Left renal pelvis (tissue), 4 donors: ENCODE measurements around the gene MMRN1. TPM values are rescaled to one million over a fixed set of nuclear protein-coding genes. Genes with fewer than 3 reads are reported as not detected.

Experiments
- DNase-seq, 4 donors: peaks; one replicate each; pipeline ENCODE4 v3.0.0-alpha.2; 2013; ENCODE audit warnings: low read depth in 4 of 4, low spot score in 3 of 4
- polyA plus RNA-seq, 4 donors: library from polyadenylated mRNA; unstranded; fragments of 120-200 nt; gene quantifications; one replicate each; pipeline ENCODE4 v1.2.1, GENCODE V29; 2013; ENCODE audit not compliant: insufficient read length in 4 of 4

MMRN1 gene
- polyA plus RNA-seq, 4 donors, result 2.4 to 7.1 (median 5.0) TPM

GRCh38 chr4:89995006-89995405, 100.4 kb downstream of the MMRN1 start:
- DNase-seq, result no peak

- DNase-seq, result no peak
Observed at GRCh38 chr4:89995814-89996213, 101.2 kb downstream of the MMRN1 start.

DNA sequence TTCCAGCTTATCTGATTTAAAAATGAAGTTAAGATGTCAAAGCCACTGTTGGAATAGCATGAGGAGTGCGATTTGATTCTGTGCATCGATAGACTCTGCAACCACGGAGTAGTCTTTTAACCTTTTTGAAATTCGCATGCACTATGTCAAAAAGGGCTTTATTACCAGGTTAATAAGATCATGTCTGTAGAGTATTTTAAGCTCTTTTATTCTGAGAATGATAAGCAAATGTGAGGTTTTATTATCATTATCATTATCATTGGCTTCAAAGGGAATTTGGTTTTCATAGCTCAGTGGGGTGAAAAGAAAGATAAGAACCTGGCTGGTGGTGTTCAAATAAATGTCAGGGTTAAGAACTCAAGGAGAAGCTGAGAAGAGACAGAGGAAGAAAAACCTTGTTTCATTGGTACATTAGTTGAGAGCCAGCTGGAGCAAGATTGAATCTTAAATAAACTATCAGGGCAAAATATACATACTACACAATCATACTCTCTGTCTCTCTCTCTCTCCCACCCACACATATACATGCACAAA, 102.6 kb downstream of the MMRN1 start:
- DNase-seq, result no peak

GRCh38 chr4:89998469-89999011, 103.9 kb downstream of the MMRN1 start:
- DNase-seq, result no peak

GRCh38 chr4:90001023-90001422, 106.4 kb downstream of the MMRN1 start:
- no peak for DNase-seq

DNA sequence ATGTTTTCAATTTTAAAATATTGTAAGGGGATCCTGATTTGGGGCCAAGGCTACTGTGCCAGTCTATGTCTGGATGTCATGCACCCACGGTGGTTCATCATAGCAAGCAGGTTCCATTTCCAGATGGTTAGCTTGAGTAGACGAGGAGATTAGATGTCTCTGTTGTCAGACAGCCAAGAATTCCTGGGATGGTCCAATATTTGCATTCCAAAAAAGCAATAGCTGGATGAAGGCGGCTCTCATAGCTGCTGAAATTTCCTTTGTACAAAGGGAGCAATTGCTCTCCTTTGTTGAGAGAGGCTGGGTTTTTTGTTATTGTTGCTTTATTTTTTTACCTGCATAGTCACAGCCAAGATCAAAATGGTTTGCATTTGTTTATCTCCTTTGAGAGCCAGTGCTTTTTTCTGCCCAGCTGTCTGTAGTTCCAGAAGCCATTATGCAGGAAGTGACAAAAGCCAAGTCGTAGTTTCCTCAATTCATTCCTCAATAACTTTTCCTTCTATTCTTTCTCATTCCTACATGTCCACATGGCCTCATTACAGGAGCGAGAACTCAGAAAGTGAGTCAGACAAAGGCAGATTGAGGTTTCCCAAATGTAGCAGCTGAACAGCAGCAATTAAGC, 107.9 kb downstream of the MMRN1 start:
- no peak for DNase-seq

Other genes with a start within 250 kb of the MMRN1 start
- 100 to 1,000 TPM in 1 of 4 donors, 10 to 100 TPM in 3; 46.8 to 101 (median 54.4) TPM for gene SNCA, start 57.7 kb upstream of the MMRN1 start, polyA plus RNA-seq
- 10 to 100 TPM in 3 of 4 donors, under 1 TPM in 1; 0.60 to 23.4 (median 18.5) TPM for gene CCSER1, start 232.5 kb downstream of the MMRN1 start, polyA plus RNA-seq